ENCODE data around the gene MCTP2. TPM values are rescaled to one million over a fixed set of nuclear protein-coding genes. Genes with fewer than 3 reads are reported as not detected.

MCTP2 gene
- total RNA-seq, 1 experiment from 2014 or later: 1.3 TPM

DNA sequence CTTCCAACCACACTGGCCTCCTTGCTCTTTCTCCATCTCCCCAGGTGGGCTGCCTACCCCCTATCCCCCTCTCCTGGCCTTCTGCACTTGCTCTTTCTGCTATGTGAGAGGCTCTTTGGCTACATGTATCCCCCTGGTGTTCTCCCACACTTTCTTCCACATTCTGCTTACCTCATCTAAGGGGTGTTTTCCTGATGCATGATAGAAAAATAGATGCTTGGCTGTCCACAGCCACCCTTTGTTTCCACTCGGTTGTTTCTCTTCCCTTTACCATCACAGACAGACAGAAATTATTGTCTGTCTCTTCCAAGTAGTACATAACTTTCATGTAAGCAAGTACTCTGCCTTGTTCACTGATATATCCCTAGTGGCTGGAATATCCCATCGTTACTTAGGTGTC is 39.2 kb downstream of the MCTP2 start:
- H3K9me3 Mint-ChIP-seq: peaks cover 2% of the 10 kb centered on the region in 2 experiments; a peak in 2 of 5 replicates
- Histone ChIP-seq H2BK5ac (ENCODE audit: insufficient read length, low read length) (no peak overlapping the region), H3K4me2 (ENCODE audit: insufficient read depth, insufficient read length, low read length) (no peak overlapping the region), H3K23me2 (ENCODE audit: insufficient read length, low read depth, low read length, poor library complexity, severe bottlenecking) (no peaks in the 10 kb centered on the region), H3K9me3 (ENCODE audit: control insufficient read depth, low read depth, low read length) (no peaks in the 10 kb centered on the region), H4K91ac (ENCODE audit: insufficient read length, low read depth, low read length) (no peak overlapping the region), H4K20me1 (ENCODE audit: control insufficient read depth, insufficient read depth, insufficient read length) (no peaks in the 10 kb centered on the region), H4K5ac (ENCODE audit: insufficient read length, low read depth, low read length) (no peak overlapping the region), H2AFZ (ENCODE audit: low read length) (no peak overlapping the region), H2BK120ac (ENCODE audit: low read depth, low read length, poor library complexity, severe bottlenecking) (no peak overlapping the region), H3K23ac (ENCODE audit: insufficient read length, low read depth, low read length) (no peak overlapping the region), H2BK12ac (ENCODE audit: insufficient read length, low read depth, low read length) (no peak overlapping the region), H3K4ac (ENCODE audit: low read depth, low read length) (no peak overlapping the region), H2AK5ac (ENCODE audit: insufficient read length, low read length) (no peak overlapping the region), H3K9ac (ENCODE audit: extremely low read depth, insufficient read length, low read length) (no peak overlapping the region), H2BK20ac (ENCODE audit: low read depth, low read length, poor library complexity, severe bottlenecking) (no peak overlapping the region), H4K8ac (replicated peaks; ENCODE audit: insufficient read length, low read depth, low read length) (no peak overlapping the region), H3K79me2 (ENCODE audit: insufficient read depth, low read length) (no peaks in the 10 kb centered on the region), H3K79me1 (ENCODE audit: insufficient read depth, low read depth, low read length, poor library complexity, severe bottlenecking) (no peaks in the 10 kb centered on the region), H3K4me1 (ENCODE audit: insufficient read depth, low read length) (no peaks in the 10 kb centered on the region), H3K56ac (ENCODE audit: insufficient read length, low read depth, low read length) (no peak overlapping the region), H3K14ac (ENCODE audit: insufficient read depth, low read length) (no peak overlapping the region), H3T11ph (ENCODE audit: low read length) (no peak overlapping the region), H3K18ac (ENCODE audit: insufficient read length, low read depth, low read length) (no peak overlapping the region), H2BK15ac (ENCODE audit: low read depth, low read length) (no peak overlapping the region), H3K27ac (ENCODE audit: insufficient read length, low read depth, low read length) (no peak overlapping the region), H3K27me3 (ENCODE audit: insufficient read depth, low read length) (no peaks in the 10 kb centered on the region)
- TF ChIP-seq, protein P1, sequence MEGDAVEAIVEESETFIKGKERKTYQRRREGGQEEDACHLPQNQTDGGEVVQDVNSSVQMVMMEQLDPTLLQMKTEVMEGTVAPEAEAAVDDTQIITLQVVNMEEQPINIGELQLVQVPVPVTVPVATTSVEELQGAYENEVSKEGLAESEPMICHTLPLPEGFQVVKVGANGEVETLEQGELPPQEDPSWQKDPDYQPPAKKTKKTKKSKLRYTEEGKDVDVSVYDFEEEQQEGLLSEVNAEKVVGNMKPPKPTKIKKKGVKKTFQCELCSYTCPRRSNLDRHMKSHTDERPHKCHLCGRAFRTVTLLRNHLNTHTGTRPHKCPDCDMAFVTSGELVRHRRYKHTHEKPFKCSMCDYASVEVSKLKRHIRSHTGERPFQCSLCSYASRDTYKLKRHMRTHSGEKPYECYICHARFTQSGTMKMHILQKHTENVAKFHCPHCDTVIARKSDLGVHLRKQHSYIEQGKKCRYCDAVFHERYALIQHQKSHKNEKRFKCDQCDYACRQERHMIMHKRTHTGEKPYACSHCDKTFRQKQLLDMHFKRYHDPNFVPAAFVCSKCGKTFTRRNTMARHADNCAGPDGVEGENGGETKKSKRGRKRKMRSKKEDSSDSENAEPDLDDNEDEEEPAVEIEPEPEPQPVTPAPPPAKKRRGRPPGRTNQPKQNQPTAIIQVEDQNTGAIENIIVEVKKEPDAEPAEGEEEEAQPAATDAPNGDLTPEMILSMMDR (conservative IDR thresholded peaks at IDR 0.05): no peak
- no peak overlapping the region for H3K4me3 Mint-ChIP-seq
- H3K27ac Mint-ChIP-seq: no peak overlapping the region
- no peaks in the 10 kb centered on the region; a peak in 1 of 7 replicates for H3K36me3 Mint-ChIP-seq (ENCODE audit: insufficient read depth in 1 of 3, low read depth in 3 of 3)
- DNase-seq: no peak
- H3K4me1 Mint-ChIP-seq: no peaks in the 10 kb centered on the region
- H3K27me3 Mint-ChIP-seq (ENCODE audit: low read depth): no peaks in the 10 kb centered on the region
- WGBS (ENCODE audit: extremely low coverage, insufficient read length, low lambda C conversion rate): no CpG with 5 or more reads among the region's 2 CpGs

Measured in H9 (cell line).